Sigmoid colon (tissue), 4 donors: ENCODE data around the gene FGFBP1.

Experiments
- EP300 ChIP-seq, 4 donors: sonication (generic); formaldehyde crosslinking; IDR thresholded peaks; one replicate each; pipeline ENCODE4 v1.6.1; 2017; ENCODE audit warnings: antibody characterized with exemption in 4 of 4
- POLR2A ChIP-seq, 2 donors: fragments of 450-650 bp; IDR thresholded peaks; one replicate each; pipeline ENCODE4 v1.6.1; 2016; ENCODE audit warnings: antibody characterized with exemption in 2 of 2, mild to moderate bottlenecking in 2 of 2, moderate library complexity in 2 of 2
- POLR2AphosphoS5 ChIP-seq, 4 donors: sonication (generic); formaldehyde crosslinking; IDR thresholded peaks; one replicate each; pipeline ENCODE4 v1.6.1; 2017; ENCODE audit warnings: antibody characterized with exemption in 4 of 4
- TF ChIP-seq, protein P1 (sequence below), 4 experiments: fragments of 450-650 bp in 3 of 4; fragments of 200-600 bp in 1 of 4; IDR thresholded peaks; one replicate each; pipeline ENCODE4 v1.5.1; 2016 to 2019; ENCODE audit warnings: antibody characterized with exemption in 4 of 4, mild to moderate bottlenecking in 3 of 4, moderate library complexity in 2 of 4

- TF ChIP-seq, protein P1, sequence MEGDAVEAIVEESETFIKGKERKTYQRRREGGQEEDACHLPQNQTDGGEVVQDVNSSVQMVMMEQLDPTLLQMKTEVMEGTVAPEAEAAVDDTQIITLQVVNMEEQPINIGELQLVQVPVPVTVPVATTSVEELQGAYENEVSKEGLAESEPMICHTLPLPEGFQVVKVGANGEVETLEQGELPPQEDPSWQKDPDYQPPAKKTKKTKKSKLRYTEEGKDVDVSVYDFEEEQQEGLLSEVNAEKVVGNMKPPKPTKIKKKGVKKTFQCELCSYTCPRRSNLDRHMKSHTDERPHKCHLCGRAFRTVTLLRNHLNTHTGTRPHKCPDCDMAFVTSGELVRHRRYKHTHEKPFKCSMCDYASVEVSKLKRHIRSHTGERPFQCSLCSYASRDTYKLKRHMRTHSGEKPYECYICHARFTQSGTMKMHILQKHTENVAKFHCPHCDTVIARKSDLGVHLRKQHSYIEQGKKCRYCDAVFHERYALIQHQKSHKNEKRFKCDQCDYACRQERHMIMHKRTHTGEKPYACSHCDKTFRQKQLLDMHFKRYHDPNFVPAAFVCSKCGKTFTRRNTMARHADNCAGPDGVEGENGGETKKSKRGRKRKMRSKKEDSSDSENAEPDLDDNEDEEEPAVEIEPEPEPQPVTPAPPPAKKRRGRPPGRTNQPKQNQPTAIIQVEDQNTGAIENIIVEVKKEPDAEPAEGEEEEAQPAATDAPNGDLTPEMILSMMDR (IDR thresholded peaks at IDR 0.05), result no peak
- TF ChIP-seq POLR2AphosphoS5 (IDR thresholded peaks at IDR 0.05), result no peak
- no peak for TF ChIP-seq EP300 (IDR thresholded peaks at IDR 0.05)
- no peak for TF ChIP-seq POLR2A (IDR thresholded peaks at IDR 0.05)
Measured at GRCh38 chr4:15965325-15965724, 26.8 kb upstream of the FGFBP1 start.
